Cardiac muscle cell (in vitro differentiated cells and primary cell): ENCODE data around the gene PGLYRP3. TPM values are rescaled to one million over a fixed set of nuclear protein-coding genes. Genes with fewer than 3 reads are reported as not detected.

Source experiments
- DNase-seq, 2 donors: peaks; one replicate each; pipeline versions ENCODE4 v3.0.0 to v3.0.0-alpha.2; 2010 to 2017; ENCODE audit warnings: low read depth in 1 of 2, low spot score in 1 of 2
- H3K27ac ChIP-seq: fragments of 200-600 bp; sonication (generic); 2 replicates; pipeline ENCODE4 v1.5.1; 2016
- H3K27me3 ChIP-seq: fragments of 200-600 bp; sonication (generic); 2 replicates; pipeline ENCODE4 v1.6.0; 2016; ENCODE audit warnings: control low read depth
- H3K36me3 ChIP-seq: fragments of 200-600 bp; sonication (generic); 2 replicates; pipeline ENCODE4 v1.5.1; 2016; ENCODE audit warnings: control low read depth
- H3K4me1 ChIP-seq: fragments of 200-600 bp; sonication (generic); 2 replicates; pipeline ENCODE4 v1.8.1; 2017; ENCODE audit warnings: low read depth, mild to moderate bottlenecking, mixed run types
- H3K4me3 ChIP-seq: fragments of 200-600 bp; sonication (generic); 2 replicates; pipeline ENCODE4 v1.5.1; 2016; ENCODE audit warnings: mild to moderate bottlenecking
- H3K9me3 ChIP-seq: fragments of 200-600 bp; sonication (generic); 2 replicates; pipeline ENCODE4 v1.5.1; 2017; ENCODE audit warnings: low read depth, mild to moderate bottlenecking, control low read depth
- CTCF ChIP-seq: IDR thresholded peaks from 2 replicates; pipeline ENCODE4 v1.5.1; 2012; ENCODE audit warnings: low read depth, mild to moderate bottlenecking, low read length
- polyA plus RNA-seq: library from polyadenylated mRNA; unstranded; fragments of >200 nt; fragmentation: Nextera tagmentation; extraction: Ambion mirVana; gene quantifications from 2 replicates; pipeline ENCODE4 v1.2.1, GENCODE V29; 2016
- total RNA-seq: library from RNA; depleted of rRNA; stranded (reverse); fragments of >200 nt; gene quantifications from 2 replicates; pipeline ENCODE4 v1.2.3, GENCODE V29; 2016

The PGLYRP3 gene
- total and polyA plus RNA-seq, 2 experiments from 2014 or later = not detected

- H3K9me3 ChIP-seq = no peaks in the 10 kb centered on the region
- peaks cover 3% of the 10 kb centered on the region for H3K27me3 ChIP-seq
- no peaks in the 10 kb centered on the region for H3K36me3 ChIP-seq
- H3K4me1 ChIP-seq = no peaks in the 10 kb centered on the region
- TF ChIP-seq CTCF = no peak
- H3K27ac ChIP-seq = no peak overlapping the region
- H3K4me3 ChIP-seq = no peak overlapping the region
- no peak for DNase-seq
Observed at GRCh38 chr1:153272186-153272585, 40.6 kb downstream of the PGLYRP3 start.

DNA sequence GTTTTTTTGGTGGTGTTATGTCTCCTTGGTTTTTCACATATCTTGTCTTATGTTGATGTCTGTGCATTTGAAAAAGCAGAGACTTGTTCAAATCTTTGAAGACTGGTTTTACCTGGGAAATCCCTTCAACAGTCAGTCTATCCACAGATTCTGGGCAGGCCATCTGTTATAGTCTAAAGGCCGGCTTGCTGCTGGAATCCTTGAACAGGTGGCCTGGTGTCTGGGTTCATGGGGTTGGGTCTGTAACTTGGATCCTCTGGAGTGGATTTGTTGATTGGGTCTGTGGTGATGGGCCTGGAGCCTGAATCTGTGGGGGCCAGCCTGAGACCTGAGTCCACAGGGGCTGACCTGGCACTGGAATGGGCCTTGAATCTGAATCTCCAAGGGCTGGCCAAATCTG is 41.0 kb downstream of the PGLYRP3 start:
- H3K27ac ChIP-seq = no peak overlapping the region
- H3K4me1 ChIP-seq = no peaks in the 10 kb centered on the region
- no peak for DNase-seq
- H3K27me3 ChIP-seq = peaks cover 3% of the 10 kb centered on the region
- H3K9me3 ChIP-seq = no peaks in the 10 kb centered on the region
- no peaks in the 10 kb centered on the region for H3K36me3 ChIP-seq
- H3K4me3 ChIP-seq = no peak overlapping the region
- TF ChIP-seq CTCF = no peak

GRCh38 chr1:153265457-153265856 is 47.3 kb downstream of the PGLYRP3 start:
- Histone ChIP-seq H3K27me3 (peaks cover 43% of the 10 kb centered on the region), H3K27ac (no peak overlapping the region), H3K4me3 (no peak overlapping the region), H3K9me3 (no peaks in the 10 kb centered on the region), H3K4me1 (no peaks in the 10 kb centered on the region), H3K36me3 (no peaks in the 10 kb centered on the region)
- no peak for DNase-seq
- TF ChIP-seq CTCF = no peak

DNA sequence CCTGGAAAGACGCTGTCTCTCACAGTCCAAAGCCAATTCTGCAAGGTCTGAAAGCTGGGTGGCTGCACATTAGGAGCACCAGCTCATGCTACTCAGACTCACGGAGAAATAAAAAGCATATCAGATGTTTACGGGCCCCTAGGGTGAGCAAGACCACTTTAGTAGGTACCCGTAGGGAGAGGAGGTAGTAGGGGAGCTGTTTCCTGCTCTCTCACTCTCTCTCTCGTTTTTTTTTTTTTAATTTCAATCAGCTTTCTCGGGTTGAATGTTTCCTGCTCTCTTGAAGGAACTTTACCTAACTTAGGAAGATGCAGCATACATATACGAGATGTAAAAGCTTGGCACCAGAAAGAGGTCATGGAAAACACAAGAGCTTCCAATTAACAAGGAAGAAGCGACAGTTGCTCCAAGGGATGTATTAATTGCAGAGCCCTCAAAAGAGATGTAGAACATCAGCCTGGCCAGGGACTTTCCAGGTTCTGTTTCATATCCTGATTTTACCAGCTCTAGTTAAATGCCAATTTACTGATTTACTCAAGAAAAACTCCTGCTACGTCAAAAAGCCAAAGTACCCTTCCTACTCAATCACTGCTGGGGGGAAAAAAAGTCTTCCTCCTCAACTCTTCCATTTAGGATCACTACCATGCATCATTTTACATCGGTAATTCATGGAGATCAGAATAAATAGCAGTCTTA is 50.1 kb downstream of the PGLYRP3 start:
- Histone ChIP-seq H3K27ac (no peak overlapping the region), H3K9me3 (no peaks in the 10 kb centered on the region), H3K4me1 (no peaks in the 10 kb centered on the region), H3K4me3 (no peak overlapping the region), H3K36me3 (no peaks in the 10 kb centered on the region), H3K27me3 (peaks cover 62% of the 10 kb centered on the region)
- DNase-seq = no peak
- TF ChIP-seq CTCF = no peak

GRCh38 chr1:153262070-153262366 is 50.7 kb downstream of the PGLYRP3 start:
- DNase-seq = no peak

More at GRCh38 chr1:153262070-153262366, 50.7 kb downstream of the PGLYRP3 start:
- no peak overlapping the region for H3K27ac ChIP-seq
- H3K4me3 ChIP-seq = peak overlapping the region; percentile 34
- no peaks in the 10 kb centered on the region for H3K4me1 ChIP-seq
- H3K27me3 ChIP-seq = peaks cover 59% of the 10 kb centered on the region
- no peak for TF ChIP-seq CTCF
- H3K36me3 ChIP-seq = no peaks in the 10 kb centered on the region
- H3K9me3 ChIP-seq = no peaks in the 10 kb centered on the region
